K562 (cell line): ENCODE measurements around the gene C1QTNF8.

Experiments used
- POLR2G ChIP-seq: fragments of 200-400 bp; formaldehyde crosslinking; IDR thresholded peaks from 2 replicates; pipeline ENCODE4 v1.6.1; 2017; ENCODE audit warnings: low read depth, mild to moderate bottlenecking, antibody characterized with exemption, low read length, moderate library complexity
- RCOR1 ChIP-seq, 2 experiments: IDR thresholded peaks; 2 replicates each; pipeline ENCODE4 v1.6.1; 2012; ENCODE audit warnings: low read depth in 2 of 2, low read length in 2 of 2, borderline replicate concordance in 1 of 2, improper control_type of control experiment in 1 of 2
- TF ChIP-seq, protein P1 (sequence below), 3 experiments: IDR thresholded peaks in 2 of 3; conservative IDR thresholded peaks in 1 of 3; 2 replicates each; pipeline ENCODE4 v1.5.1; 2011 to 2012; ENCODE audit warnings: low read length in 3 of 3, mild to moderate bottlenecking in 3 of 3, control low read depth in 2 of 3, improper control_type of control experiment in 1 of 3, inconsistent platforms in 1 of 3, low read depth in 1 of 3, mixed read lengths in 1 of 3, moderate library complexity in 1 of 3; ENCODE audit not compliant: insufficient read depth in 2 of 3

DNA sequence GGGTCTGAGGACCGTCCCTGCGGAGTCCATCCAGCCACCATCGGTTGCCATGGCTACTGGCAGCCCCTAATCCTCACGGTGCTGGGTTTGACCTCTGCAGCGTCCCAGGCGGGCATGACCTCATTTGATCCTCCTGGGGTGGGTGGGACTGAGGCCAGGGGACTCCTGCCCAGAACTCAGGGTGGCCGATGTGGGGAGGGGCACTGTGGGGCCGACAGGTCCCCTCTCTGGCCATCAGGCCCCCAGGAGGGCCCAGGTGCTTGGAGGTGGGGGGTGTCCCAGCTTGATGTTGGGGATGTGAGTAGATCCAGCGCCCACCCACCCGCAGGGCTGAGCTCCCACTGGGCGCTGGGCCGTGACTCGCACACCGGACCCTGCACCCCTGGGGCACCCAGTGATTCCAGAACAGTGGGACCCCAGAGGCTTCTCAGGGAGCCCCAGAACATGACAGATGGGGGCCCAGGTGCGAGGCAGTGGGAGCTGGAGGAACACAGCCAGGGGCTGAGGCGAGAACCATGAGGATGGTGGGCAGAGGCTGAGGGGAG is 25.1 kb downstream of the C1QTNF8 start:
- no peak for TF ChIP-seq POLR2G
- no peak for TF ChIP-seq RCOR1 (IDR thresholded peaks at IDR 0.05; ENCODE audit: borderline replicate concordance in 1 of 2, low read depth in 2 of 2, low read length in 2 of 2)
- TF ChIP-seq, protein P1, sequence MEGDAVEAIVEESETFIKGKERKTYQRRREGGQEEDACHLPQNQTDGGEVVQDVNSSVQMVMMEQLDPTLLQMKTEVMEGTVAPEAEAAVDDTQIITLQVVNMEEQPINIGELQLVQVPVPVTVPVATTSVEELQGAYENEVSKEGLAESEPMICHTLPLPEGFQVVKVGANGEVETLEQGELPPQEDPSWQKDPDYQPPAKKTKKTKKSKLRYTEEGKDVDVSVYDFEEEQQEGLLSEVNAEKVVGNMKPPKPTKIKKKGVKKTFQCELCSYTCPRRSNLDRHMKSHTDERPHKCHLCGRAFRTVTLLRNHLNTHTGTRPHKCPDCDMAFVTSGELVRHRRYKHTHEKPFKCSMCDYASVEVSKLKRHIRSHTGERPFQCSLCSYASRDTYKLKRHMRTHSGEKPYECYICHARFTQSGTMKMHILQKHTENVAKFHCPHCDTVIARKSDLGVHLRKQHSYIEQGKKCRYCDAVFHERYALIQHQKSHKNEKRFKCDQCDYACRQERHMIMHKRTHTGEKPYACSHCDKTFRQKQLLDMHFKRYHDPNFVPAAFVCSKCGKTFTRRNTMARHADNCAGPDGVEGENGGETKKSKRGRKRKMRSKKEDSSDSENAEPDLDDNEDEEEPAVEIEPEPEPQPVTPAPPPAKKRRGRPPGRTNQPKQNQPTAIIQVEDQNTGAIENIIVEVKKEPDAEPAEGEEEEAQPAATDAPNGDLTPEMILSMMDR (IDR thresholded peaks at IDR 0.05 in 2 of 3, conservative IDR thresholded peaks at IDR 0.05 in 1 of 3; ENCODE audit: insufficient read depth in 2 of 3, low read depth in 1 of 3, low read length in 3 of 3): no peak
